ENCODE results near the gene SLC2A3.
"Not testable (repeated sequence)": the region's sequence is repeated elsewhere in the genome, so short reads cannot be mapped to it uniquely, and the experiment has no call there.

Gene SLC2A3

GRCh38 chr12:7950230-7950943 is 14.4 kb upstream of the SLC2A3 start:
- not testable (repeated sequence) for DNase-seq

- no peak for DNase-seq
Observed at GRCh38 chr12:7948589-7949260, 12.7 kb upstream of the SLC2A3 start.

DNA sequence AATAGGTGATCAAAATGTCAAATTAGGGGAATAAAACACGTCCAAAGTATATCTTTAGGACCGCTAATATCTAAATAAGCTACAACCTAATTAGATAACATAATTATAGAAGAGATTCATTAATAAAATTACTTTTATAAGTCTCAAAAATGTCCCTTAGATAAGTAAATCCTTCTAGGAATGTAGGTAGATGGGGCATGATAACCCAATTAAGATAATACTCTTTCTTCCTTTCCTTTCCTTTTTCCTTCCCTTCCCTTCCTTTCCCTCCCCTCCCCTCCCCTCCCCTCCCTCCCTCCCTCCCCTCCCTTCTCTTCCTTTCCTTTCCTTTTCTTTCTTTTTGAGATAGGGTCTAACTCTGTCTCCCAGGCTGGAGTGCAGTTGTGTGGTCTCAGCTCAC is 11.0 kb upstream of the SLC2A3 start:
- no peak for DNase-seq

GRCh38 chr12:7944760-7945159 is 8.8 kb upstream of the SLC2A3 start:
- not testable (repeated sequence) for DNase-seq

GRCh38 chr12:7940906-7941305 is 4.9 kb upstream of the SLC2A3 start:
- no peak for DNase-seq

GRCh38 chr12:7937833-7938506 is 2.0 kb upstream of the SLC2A3 start:
- DNase-seq: no peak

DNA sequence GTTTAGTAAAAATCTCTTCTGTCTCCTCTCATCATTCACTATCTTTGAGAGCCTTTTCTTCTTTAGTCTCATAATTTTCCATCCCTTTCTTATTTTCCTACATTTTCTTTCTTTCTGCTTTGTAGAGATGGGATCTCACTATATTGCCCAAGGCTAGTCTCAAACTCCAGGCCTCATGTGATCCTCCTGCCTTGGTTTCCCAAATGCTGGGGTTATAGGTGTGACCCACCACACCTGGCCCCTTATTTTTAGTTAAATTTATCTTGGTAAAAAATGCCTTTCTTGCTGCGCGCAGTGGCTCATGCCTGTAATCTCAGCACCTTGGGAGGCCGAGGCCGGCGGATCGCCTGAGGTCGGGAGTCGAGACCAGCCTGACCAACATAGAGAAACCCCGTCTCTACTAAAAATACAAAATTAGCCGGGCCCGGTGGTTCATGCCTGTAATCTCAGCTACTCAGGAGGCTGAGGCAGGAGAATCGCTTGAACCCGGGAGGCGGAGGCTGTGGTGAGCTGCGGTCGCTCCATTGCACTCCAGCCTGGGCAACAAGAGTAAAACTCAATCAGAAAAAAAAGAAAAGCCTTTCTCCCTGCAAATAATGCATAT is 996 bp downstream of the SLC2A3 start:
- no peak for DNase-seq

GRCh38 chr12:7934091-7934888 is 1.7 kb downstream of the SLC2A3 start:
- no peak for DNase-seq

- peak; percentile 88 for DNase-seq
Observed at GRCh38 chr12:7933255-7933726, 2.7 kb downstream of the SLC2A3 start.

DNA sequence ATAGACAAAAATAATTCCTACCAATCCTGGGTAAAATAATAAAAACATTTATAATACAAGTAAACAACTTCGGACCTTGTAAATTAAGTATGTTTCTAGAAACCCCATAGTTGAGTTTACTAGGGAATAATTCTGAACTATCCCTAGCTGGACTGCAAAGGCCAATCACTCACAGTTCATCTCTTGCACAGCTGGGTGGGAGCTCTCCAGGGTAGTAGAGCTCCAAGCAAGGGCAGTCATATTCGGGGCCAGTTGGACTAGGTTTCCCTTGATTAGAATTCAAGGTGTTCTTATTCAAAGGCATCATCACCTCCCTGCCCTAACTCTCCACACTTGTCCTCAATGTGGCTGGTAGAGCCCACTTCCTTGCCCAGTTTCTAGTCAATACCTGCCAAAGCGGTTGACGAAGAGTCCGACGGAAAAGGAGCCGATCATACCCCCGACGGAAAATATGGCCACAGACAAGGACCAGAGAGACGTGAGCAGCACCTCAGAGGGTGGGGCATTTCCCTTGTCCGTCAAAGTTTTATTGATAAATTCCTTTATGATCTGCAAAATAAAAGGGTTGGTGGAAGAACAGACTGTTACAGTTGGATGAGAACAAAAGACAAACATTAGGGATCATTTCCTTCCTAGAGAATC is 3.3 kb downstream of the SLC2A3 start:
- DNase-seq: not testable (repeated sequence)

GRCh38 chr12:7929083-7929792 is 6.7 kb downstream of the SLC2A3 start:
- no peak for DNase-seq

- no peak for DNase-seq
Observed at GRCh38 chr12:7927470-7927869, 8.5 kb downstream of the SLC2A3 start.

- not testable (repeated sequence) for DNase-seq
Observed at GRCh38 chr12:7926068-7926666, 9.8 kb downstream of the SLC2A3 start.

DNA sequence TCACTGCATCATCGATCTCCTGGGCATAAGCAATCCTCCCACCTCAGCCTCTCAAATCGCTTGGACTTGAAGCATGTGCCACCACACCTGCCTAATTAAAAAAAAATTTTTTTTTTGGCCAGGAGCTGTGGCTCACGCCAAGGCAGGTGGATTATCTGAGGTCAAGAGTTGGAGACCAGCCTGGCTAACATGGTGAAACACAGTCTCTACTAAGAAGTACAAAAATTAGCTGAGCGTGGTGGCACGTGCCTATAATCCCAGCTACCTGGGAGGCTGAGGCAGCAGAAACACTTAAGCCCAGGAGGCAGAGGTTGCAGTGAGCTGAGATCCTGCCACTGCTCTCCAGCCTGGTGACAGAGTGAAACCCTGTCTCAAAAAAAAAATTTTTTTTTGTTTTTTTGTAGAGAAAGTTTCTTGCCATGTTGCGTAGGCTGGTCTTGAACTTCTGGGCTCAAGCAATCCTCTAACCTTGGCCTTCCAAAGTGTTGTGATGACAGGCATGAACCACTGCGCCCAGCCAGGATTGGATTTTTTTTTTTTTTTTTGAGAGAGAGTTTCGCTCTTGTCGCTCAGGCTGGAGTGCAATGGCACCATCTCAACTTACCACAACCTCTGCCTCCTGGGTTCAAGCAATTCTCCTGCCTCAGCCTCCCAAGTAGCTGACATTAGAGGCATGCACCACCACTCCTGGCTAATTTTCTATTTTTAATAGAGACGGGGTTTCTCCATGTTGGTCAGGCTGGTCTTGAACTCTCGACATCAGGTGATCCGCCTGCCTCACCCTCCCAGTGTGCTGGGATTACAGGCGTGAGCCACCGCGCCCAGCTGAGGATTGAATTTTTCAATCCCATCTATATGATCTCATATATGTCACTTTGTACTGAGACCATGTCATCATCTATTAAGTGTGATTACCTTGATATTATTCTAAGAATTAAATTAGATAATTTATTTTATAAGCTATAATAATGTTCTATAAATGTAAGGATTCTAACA is 12.4 kb downstream of the SLC2A3 start:
- DNase-seq: no peak

GRCh38 chr12:7921181-7921580 is 14.8 kb downstream of the SLC2A3 start:
- not testable (repeated sequence) for DNase-seq

GRCh38 chr12:7918268-7918590 is 17.8 kb downstream of the SLC2A3 start:
- not testable (repeated sequence) for DNase-seq

- no peak for DNase-seq
Observed at GRCh38 chr12:7917392-7918267, 18.4 kb downstream of the SLC2A3 start.

DNA sequence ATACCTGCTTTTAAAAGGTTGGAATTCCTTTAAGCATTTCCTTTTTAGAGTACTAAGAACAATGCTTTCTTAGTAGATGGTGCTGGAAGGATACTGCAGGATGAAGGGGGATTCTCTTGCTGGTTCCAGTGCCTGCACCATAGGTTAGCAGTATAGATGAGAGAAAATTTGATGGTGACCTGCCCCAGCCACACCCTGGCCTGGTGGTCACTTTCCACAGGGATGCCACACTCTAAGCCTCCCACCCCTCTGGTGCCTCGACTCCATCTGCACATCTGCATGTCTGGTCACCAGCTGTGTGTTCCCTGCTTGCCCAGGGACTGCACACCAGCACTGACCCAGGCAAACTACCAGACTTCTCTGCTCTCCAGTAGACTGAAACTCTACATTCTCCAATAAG is 19.1 kb downstream of the SLC2A3 start:
- DNase-seq: no peak

All from NCI-H1436 (cell line).